GM12878 (cell line): ENCODE data around the gene PINLYP. TPM values are rescaled to one million over a fixed set of nuclear protein-coding genes. Genes with fewer than 3 reads are reported as not detected.

Experiments
- ATAC-seq: fragments of 200-7000 bp; cut with Tn5 transposase; 3 replicates; pipeline ENCODE4 v1.9.1; 2020; ENCODE audit warnings: mild to moderate bottlenecking, moderate library complexity
- BruUV-seq: library from RNA; stranded (reverse); fragments of 400-500 nt; replicated peaks from 2 replicates; lab custom pipeline; 2021; lab: Mats Ljungman, UMichigan
- CTCF ChIA-PET: fragments of 300-600 bp; sonication (Branson Sonifier 250); formaldehyde crosslinking; extraction: SDS; loops from one replicate; lab custom pipeline; 2021; ENCODE audit warnings: inconsistent platforms; lab: Yijun Ruan, JAX
- POLR2A ChIA-PET: fragments of 350-600 bp; formaldehyde crosslinking; extraction: SDS; loops from one replicate; lab custom pipeline; 2021; ENCODE audit warnings: inconsistent platforms; lab: Charles Lee
- RAD21 ChIA-PET: fragments of 300-600 bp; sonication (Branson Sonifier 250); formaldehyde crosslinking; loops from one replicate; lab custom pipeline; 2023; ENCODE audit warnings: antibody characterized with exemption; ENCODE audit not compliant: unreplicated experiment; lab: Charles Lee
- SMC1A ChIA-PET: fragments of 300-600 bp; sonication (Branson Sonifier 250); formaldehyde crosslinking; loops from one replicate; lab custom pipeline; 2023; ENCODE audit not compliant: unreplicated experiment, uncharacterized antibody; lab: Charles Lee
- DNase-seq: peaks from one replicate; pipeline ENCODE4 v3.0.0-alpha.2; 2011; ENCODE audit warnings: low read depth, low spot score
- FAIRE-seq: peaks from 3 replicates; lab custom pipeline; 2011; peaks lifted over from hg19 to GRCh38; lab: Jason Lieb, UNC
- H2AFZ ChIP-seq: 2 replicates; pipeline ENCODE4 v1.6.0; 2011; ENCODE audit warnings: low read depth, low read length, control low read depth; ENCODE audit not compliant: control insufficient read depth
- H3K27ac ChIP-seq: 2 replicates; pipeline ENCODE4 v1.5.1; 2011; ENCODE audit warnings: control low read depth; ENCODE audit not compliant: control insufficient read depth, insufficient read depth
- H3K27me3 ChIP-seq, 2 experiments: replicated peaks in 1 of 2; 2 replicates each; pipeline versions ENCODE4 v1.6.0 to v1.6.1; 2011; ENCODE audit warnings: low read length in 1 of 2; ENCODE audit not compliant: control insufficient read depth in 2 of 2, insufficient read depth in 2 of 2
- H3K36me3 ChIP-seq, 2 experiments: 2 replicates each; pipeline ENCODE4 v1.5.1; 2011; ENCODE audit warnings: low read length in 1 of 2; ENCODE audit not compliant: control insufficient read depth in 2 of 2, insufficient read depth in 2 of 2
- H3K4me1 ChIP-seq: 2 replicates; pipeline ENCODE4 v1.6.1; 2011; ENCODE audit warnings: mild to moderate bottlenecking, low read length, moderate library complexity, mixed read lengths; ENCODE audit not compliant: control insufficient read depth, insufficient read depth
- H3K4me2 ChIP-seq: 2 replicates; pipeline ENCODE4 v1.6.0; 2011; ENCODE audit warnings: control low read depth; ENCODE audit not compliant: control insufficient read depth, insufficient read depth
- H3K4me3 ChIP-seq: fragments of 200-600 bp; sonication (generic); 2 replicates; pipeline ENCODE4 v1.5.1; 2016
- H3K79me2 ChIP-seq: 2 replicates; pipeline ENCODE4 v1.6.0; 2011; ENCODE audit warnings: low read length; ENCODE audit not compliant: control insufficient read depth, insufficient read depth
- H3K9ac ChIP-seq: 2 replicates; pipeline ENCODE4 v1.8.0; 2011; ENCODE audit warnings: low read length, control low read depth, mixed read lengths; ENCODE audit not compliant: control insufficient read depth, insufficient read depth
- H3K9me3 ChIP-seq: replicated peaks from 3 replicates; pipeline ENCODE4 v1.5.1; 2011; ENCODE audit warnings: mild to moderate bottlenecking, low read length; ENCODE audit not compliant: control insufficient read depth, insufficient read depth
- H4K20me1 ChIP-seq: 2 replicates; pipeline ENCODE4 v1.6.0; 2011; ENCODE audit not compliant: control insufficient read depth, insufficient read depth
- HDAC6 ChIP-seq: fragments of 200-600 bp; sonication (generic); IDR thresholded peaks from one replicate; pipeline ENCODE4 v1.8.0; 2017; ENCODE audit warnings: antibody characterized with exemption; ENCODE audit not compliant: unreplicated experiment
- IRF4 ChIP-seq: IDR thresholded peaks from 2 replicates; pipeline ENCODE4 v1.6.1; 2011; ENCODE audit warnings: low read depth, low read length
- MXI1 ChIP-seq: fragments of 150-350 bp; IDR thresholded peaks from 2 replicates; pipeline ENCODE4 v1.6.1; 2011; ENCODE audit warnings: low read depth, mild to moderate bottlenecking, inconsistent platforms, low read length, improper control_type of control experiment
- RUNX3 ChIP-seq: IDR thresholded peaks from 2 replicates; pipeline ENCODE4 v1.6.1; 2012; ENCODE audit warnings: low read length, inconsistent platforms
- SMAD1 ChIP-seq: fragments of 450-650 bp; IDR thresholded peaks from 2 replicates; pipeline ENCODE4 v1.6.1; 2018; ENCODE audit warnings: mild to moderate bottlenecking, low read depth; ENCODE audit not compliant: partially characterized antibody
- SPI1 ChIP-seq: IDR thresholded peaks from 2 replicates; pipeline ENCODE4 v1.6.1; 2011; ENCODE audit warnings: low read depth, mild to moderate bottlenecking, low read length, moderate library complexity, borderline replicate concordance; ENCODE audit not compliant: insufficient read depth
- SUPT20H ChIP-seq: IDR thresholded peaks from 2 replicates; pipeline ENCODE4 v1.6.1; 2011; ENCODE audit warnings: low read depth, mild to moderate bottlenecking, low read length, moderate library complexity, borderline replicate concordance; ENCODE audit not compliant: control insufficient read depth
- TBL1XR1 ChIP-seq: IDR thresholded peaks from 2 replicates; pipeline ENCODE4 v1.6.1; 2012; ENCODE audit warnings: low read depth, low read length, improper control_type of control experiment
- WGBS: methylation state at CpG from one replicate; pipeline ENCODE4 v1.1.6; 2016; ENCODE audit warnings: low lambda C conversion rate; ENCODE audit not compliant: insufficient replicate concordance, insufficient coverage; ENCODE audit errors: missing lambda C conversion rate; 5-methylcytosine and 5-hydroxymethylcytosine counted together
- in situ Hi-C: fragments of 300-500 bp; cut with MboI; formaldehyde crosslinking; loops from 9 replicates; pipeline ENCODE4 v1.14.3; 2018; ENCODE audit warnings: mixed read lengths
- intact Hi-C: fragments of 100-400 bp; cut with micrococcal nuclease; formaldehyde crosslinking; loops from one replicate; pipeline ENCODE4 v1.14.2; 2022; ENCODE audit not compliant: unreplicated experiment
- polyA plus RNA-seq, 11 experiments: library from polyadenylated mRNA; depleted of rRNA in 4 of 11; unstranded in 6 of 11; stranded (reverse) in 5 of 11; fragments of >200 nt; fragmentation: Nextera tagmentation in 4 of 11; fragmentation: Illumina TruSeq in 1 of 11; extraction: Ambion mirVana in 4 of 11; extraction: Trizol in 1 of 11; gene quantifications; 1 replicate in 1 of 11; 2 replicates in 10 of 11; pipeline versions ENCODE4 v1.2.1 to v1.2.3, GENCODE V29; 2011 to 2016; ENCODE audit warnings: inconsistent platforms in 2 of 11, missing spikeins in 2 of 11, low read depth in 1 of 11
- total RNA-seq, 4 experiments: library from RNA; depleted of rRNA in 3 of 4; stranded (reverse); fragments of >200 nt in 3 of 4; fragmentation: Illumina TruSeq in 1 of 4; extraction: Trizol in 1 of 4; gene quantifications; 2 replicates each; pipeline versions ENCODE4 v1.2.1 to v1.2.3, GENCODE V29; 2013 to 2021

Gene PINLYP
- total and polyA plus RNA-seq, 10 of the 15 experiments (the other 5 are each of a cell fraction or from before 2014, with no cell fraction given): 1.0 to 26.9 (median 11.4) TPM

- no TSS peak for BruUV-seq
- Histone ChIP-seq H3K4me1 (peaks cover 12% of the 10 kb centered on the region), H2AFZ (no peak overlapping the region), H3K4me2 (no peak overlapping the region), H3K4me3 (no peak overlapping the region), H3K9me3 (no peaks in the 10 kb centered on the region), H4K20me1 (no peaks in the 10 kb centered on the region), H3K27me3 (no peaks in the 10 kb centered on the region), H3K9ac (no peak overlapping the region), H3K27ac (no peak overlapping the region), H3K36me3 (no peaks in the 10 kb centered on the region; a peak in 1 of 4 replicates), H3K79me2 (no peaks in the 10 kb centered on the region)
- ATAC-seq: no peak
- in situ Hi-C loops: no loop called here
- DNase-seq: no peak
- 94% methylated on average over 12 of the region's 12 CpGs for WGBS
- TF ChIP-seq RUNX3: no peak
- TF ChIP-seq HDAC6: no peak
- no peak for TF ChIP-seq TBL1XR1
- no peak for TF ChIP-seq MXI1
- TF ChIP-seq SUPT20H: no peak
- no peak for TF ChIP-seq SPI1
- no peak for TF ChIP-seq SMAD1
- TF ChIP-seq IRF4: no peak
- SMC1A ChIA-PET: interaction anchor here (0.6 to 1.5 kb wide), 2 partner anchors 25 to 27 kb away, joined by 3 to 4 read pairs; no protein-coding TSS in a partner anchor
- FAIRE-seq: no peak
- CTCF ChIA-PET: interaction anchor here (0.6 to 10.1 kb wide), 6 partner anchors 10 to 253 kb away, joined by 3 to 99 read pairs (median 4); partner anchors contain the start of genes PINLYP, XRCC1 and ZNF576
- POLR2A ChIA-PET: interaction anchor here (1.2 kb wide), 1 partner anchor 28 kb away, joined by 5 read pairs; no protein-coding TSS in a partner anchor
- RAD21 ChIA-PET: interaction anchor here (1.8 kb wide), 1 partner anchor 33 kb away, joined by 11 read pairs; no protein-coding TSS in a partner anchor
- intact Hi-C loops: no loop called here
Measured at GRCh38 chr19:43561139-43561970, 14.2 kb upstream of the PINLYP start.
